ENCODE measurements around the gene SLC6A16.
"Not testable (repeated sequence)": the region's sequence is repeated elsewhere in the genome, so short reads cannot be mapped to it uniquely, and the experiment has no call there.

The SLC6A16 gene

DNA sequence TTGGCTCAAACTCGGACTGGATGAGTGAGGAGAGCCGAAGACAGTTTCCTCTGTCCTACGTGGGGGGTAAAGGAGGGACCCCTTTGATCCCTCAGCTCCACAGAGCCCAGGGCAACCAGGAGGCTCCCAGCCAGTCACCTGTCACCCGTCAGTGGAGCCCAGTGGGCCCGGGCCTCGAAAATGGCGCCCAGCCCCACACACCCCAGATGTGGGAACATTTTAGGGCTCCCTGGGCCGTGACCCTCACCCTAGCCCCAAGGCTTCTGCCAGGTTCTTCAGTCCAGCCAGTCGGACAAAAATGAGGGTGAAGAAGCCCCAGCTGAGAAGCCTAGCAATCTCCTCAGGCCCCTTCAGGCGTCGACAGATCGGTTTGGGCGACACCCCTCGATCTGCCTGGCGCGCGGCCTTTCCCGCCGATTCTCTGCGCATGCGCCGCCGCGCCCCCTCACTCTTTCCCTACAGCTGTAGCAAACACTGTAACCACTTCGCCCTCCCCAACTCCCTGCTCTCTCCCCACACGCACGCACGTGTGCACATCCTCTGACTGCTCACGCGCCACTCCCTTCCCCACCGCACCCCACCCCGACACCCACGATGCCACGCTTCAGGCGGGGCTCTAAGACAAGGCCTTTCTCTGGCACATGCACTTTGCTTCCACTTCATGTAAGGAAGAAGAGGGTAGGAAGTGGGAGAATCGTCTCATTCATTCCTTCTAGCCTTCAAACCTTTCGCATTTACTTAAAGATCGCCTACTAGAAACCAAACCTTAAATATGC, at the start of gene SLC6A16:
Gene SLC6A16 (minus strand): TSS at position 391 of the 776 bp plus-strand sequence. CDS start 13,844 bp downstream, outside the sequence.
- Histone ChIP-seq H3K9me3 (ENCODE audit: control insufficient read depth, low read length) (peaks cover 17% of the 10 kb centered on the region), H3K36me3 (ENCODE audit: control insufficient read depth, insufficient read depth, low read length, severe bottlenecking) (no peaks in the 10 kb centered on the region)
- no peak for DNase-seq (ENCODE audit: low read depth)

DNA sequence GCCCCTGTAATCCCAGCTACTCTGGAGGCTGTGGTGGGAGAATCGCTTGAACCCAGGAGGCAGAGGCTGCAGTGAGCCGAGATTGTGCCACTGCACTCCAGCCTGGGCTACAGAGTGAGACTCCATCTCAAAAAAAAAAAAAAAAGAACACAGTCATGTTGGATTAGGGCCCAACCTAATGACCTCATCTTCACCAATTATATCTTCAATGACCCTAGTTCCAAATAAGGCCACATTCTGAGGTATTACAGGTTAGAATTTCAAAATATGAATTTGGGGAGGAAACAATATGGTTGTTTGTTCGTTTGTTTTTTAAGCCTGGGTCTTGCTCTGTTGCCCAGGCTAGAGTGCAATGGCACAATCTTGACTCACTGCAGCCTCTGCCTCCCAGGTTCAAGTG, 48.2 kb upstream of the SLC6A16 start:
- H3K9me3 ChIP-seq (ENCODE audit: control insufficient read depth, low read length): peaks cover 26% of the 10 kb centered on the region
- H3K36me3 ChIP-seq (ENCODE audit: control insufficient read depth, insufficient read depth, low read length, severe bottlenecking); H3K9ac ChIP-seq (ENCODE audit: low read length); DNase-seq (ENCODE audit: low read depth); H3K4me1 ChIP-seq (ENCODE audit: control insufficient read depth, insufficient read depth, low read length); H3K4me3 ChIP-seq (ENCODE audit: low read length): not testable (repeated sequence)
- H3K27me3 ChIP-seq (replicated peaks; ENCODE audit: control insufficient read depth, insufficient read depth, low read length): peaks cover 27% of the 10 kb centered on the region

More for the DNA sequence above, at the start of gene SLC6A16:
- Histone ChIP-seq H3K4me3 (ENCODE audit: low read length) (no peak within 1 kb of the TSS), H3K4me1 (ENCODE audit: control insufficient read depth, insufficient read depth, low read length) (no peaks in the 10 kb centered on the region), H3K27me3 (replicated peaks; ENCODE audit: control insufficient read depth, insufficient read depth, low read length) (no peaks in the 10 kb centered on the region), H3K9ac (ENCODE audit: low read length) (no peak within 1 kb of the TSS)

DNA sequence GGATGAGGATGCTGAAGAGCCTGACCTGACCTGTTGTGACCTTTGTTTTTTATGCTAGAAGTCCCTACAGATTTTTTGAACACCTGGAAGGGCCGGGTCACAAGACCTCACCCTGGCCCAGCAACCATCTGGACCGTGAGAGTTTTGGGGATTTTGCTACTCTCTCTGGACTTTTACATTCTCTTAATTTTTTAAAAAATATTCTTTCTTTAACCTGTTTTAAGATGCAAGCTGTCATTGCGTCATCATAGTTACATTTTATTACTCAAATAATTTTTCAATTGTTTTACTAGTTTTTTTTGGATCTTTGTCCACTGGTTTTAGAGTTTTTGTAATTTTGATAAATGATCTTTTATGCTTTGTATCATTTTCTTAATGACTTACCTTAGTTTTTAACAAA, 46.2 kb upstream of the SLC6A16 start:
- Histone ChIP-seq H3K27me3 (replicated peaks; ENCODE audit: control insufficient read depth, insufficient read depth, low read length) (peaks cover 24% of the 10 kb centered on the region), H3K9ac (ENCODE audit: low read length) (no peak overlapping the region), H3K9me3 (ENCODE audit: control insufficient read depth, low read length) (peaks cover 26% of the 10 kb centered on the region), H3K4me1 (ENCODE audit: control insufficient read depth, insufficient read depth, low read length) (no peaks in the 10 kb centered on the region), H3K4me3 (ENCODE audit: low read length) (no peak overlapping the region), H3K36me3 (ENCODE audit: control insufficient read depth, insufficient read depth, low read length, severe bottlenecking) (no peaks in the 10 kb centered on the region)
- no peak for DNase-seq (ENCODE audit: low read depth)

DNA sequence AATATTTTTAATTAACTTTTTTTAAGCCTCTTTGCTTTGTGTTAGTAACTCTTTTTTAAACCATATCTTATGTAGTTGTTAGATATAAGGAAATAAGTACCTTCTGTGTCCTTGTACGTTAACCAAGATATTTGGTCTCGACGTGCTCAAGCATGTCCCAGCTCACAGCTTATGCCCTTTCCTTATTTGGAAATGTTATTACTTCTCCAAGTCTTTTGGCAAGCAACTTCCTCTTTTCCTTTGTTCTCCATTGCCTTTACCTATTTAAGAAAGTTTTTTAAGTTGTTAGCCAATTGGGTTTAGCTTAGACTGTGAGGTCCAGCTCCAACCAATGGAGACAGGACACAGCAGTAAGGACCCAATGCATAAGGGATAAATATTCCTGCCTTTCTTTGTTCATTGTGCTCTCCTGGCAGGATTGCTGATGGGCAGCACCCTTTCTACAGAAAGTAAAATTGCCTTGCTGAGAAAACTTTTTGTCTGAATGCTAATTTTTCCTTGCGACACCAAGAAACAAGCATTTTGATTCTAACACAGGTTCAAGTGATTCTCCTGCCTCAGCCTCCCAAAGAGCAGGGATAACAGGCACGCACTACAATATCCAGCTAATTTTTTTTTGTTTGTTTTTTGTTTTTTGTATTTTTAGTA, 43.8 kb upstream of the SLC6A16 start:
- Histone ChIP-seq H3K27me3 (replicated peaks; ENCODE audit: control insufficient read depth, insufficient read depth, low read length) (peaks cover 3% of the 10 kb centered on the region), H3K4me1 (ENCODE audit: control insufficient read depth, insufficient read depth, low read length) (no peaks in the 10 kb centered on the region), H3K9ac (ENCODE audit: low read length) (no peak overlapping the region), H3K9me3 (ENCODE audit: control insufficient read depth, low read length) (peaks cover 26% of the 10 kb centered on the region), H3K36me3 (ENCODE audit: control insufficient read depth, insufficient read depth, low read length, severe bottlenecking) (no peaks in the 10 kb centered on the region), H3K4me3 (ENCODE audit: low read length) (no peak overlapping the region)
- DNase-seq (ENCODE audit: low read depth): no peak

DNA sequence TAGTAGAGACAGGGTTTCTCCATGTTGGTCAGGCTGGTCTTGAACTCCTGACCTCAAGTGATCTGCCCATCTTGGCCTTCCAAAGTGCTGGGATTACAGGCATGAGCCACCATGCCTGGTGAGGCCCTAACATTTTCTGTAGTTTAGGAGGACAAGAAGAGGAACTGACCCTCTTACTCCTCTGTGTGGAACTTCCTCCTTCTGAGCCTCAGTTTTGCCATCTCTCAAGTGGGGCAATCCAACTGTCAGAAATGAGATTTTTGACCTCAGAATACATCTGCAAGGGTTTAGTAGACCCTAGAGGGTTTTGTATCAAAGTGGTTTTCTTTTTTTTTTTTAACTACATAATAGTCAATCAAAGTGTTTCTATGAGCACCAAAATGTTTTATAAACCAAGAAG, 41.1 kb upstream of the SLC6A16 start:
- H3K36me3 ChIP-seq (ENCODE audit: control insufficient read depth, insufficient read depth, low read length, severe bottlenecking): no peaks in the 10 kb centered on the region
- H3K4me1 ChIP-seq (ENCODE audit: control insufficient read depth, insufficient read depth, low read length): peaks cover 11% of the 10 kb centered on the region
- no peak overlapping the region for H3K9ac ChIP-seq (ENCODE audit: low read length)
- H3K27me3 ChIP-seq (replicated peaks; ENCODE audit: control insufficient read depth, insufficient read depth, low read length): no peaks in the 10 kb centered on the region
- no peak overlapping the region for H3K4me3 ChIP-seq (ENCODE audit: low read length)
- peaks cover 26% of the 10 kb centered on the region for H3K9me3 ChIP-seq (ENCODE audit: control insufficient read depth, low read length)
- DNase-seq (ENCODE audit: low read depth): no peak

DNA sequence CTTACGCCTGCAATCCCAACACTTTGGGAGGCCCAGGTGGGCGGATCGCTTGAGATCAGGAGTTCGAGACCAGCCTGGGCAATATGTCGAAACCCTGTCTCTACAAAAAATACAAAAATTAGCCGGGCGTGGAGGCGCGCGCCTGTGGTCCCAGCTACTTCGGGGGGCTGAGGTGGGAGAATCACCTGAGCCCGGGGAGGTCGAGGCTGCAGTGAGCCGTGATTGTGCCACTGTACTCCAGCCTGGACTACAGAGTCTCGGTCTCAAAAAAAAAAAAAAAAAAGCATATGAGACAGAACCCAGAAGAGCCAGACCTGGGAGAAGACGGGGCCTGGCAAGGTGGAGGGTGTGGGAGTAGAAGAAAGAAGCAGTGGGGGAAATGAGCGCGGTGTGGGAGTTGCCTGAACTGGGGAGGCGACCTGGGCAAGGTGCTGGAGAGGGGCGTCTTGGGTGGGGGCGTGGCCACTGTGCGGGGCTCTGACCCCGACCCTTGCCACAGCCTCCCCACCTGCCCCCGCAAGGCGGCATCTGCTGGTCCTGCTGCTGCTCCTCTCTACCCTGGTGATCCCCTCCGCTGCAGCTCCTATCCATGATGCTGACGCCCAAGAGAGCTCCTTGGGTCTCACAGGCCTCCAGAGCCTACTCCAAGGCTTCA, 39.2 kb upstream of the SLC6A16 start:
- H3K36me3 ChIP-seq (ENCODE audit: control insufficient read depth, insufficient read depth, low read length, severe bottlenecking): peaks cover under 1% of the 10 kb centered on the region
- no peaks in the 10 kb centered on the region for H3K27me3 ChIP-seq (replicated peaks; ENCODE audit: control insufficient read depth, insufficient read depth, low read length)
- DNase-seq (ENCODE audit: low read depth): no peak
- H3K4me3 ChIP-seq (ENCODE audit: low read length): peak overlapping the region; percentile 90
- H3K9me3 ChIP-seq (ENCODE audit: control insufficient read depth, low read length): peaks cover 8% of the 10 kb centered on the region
- peaks cover 13% of the 10 kb centered on the region for H3K4me1 ChIP-seq (ENCODE audit: control insufficient read depth, insufficient read depth, low read length)
- peak overlapping the region; percentile 64 for H3K9ac ChIP-seq (ENCODE audit: low read length)

DNA sequence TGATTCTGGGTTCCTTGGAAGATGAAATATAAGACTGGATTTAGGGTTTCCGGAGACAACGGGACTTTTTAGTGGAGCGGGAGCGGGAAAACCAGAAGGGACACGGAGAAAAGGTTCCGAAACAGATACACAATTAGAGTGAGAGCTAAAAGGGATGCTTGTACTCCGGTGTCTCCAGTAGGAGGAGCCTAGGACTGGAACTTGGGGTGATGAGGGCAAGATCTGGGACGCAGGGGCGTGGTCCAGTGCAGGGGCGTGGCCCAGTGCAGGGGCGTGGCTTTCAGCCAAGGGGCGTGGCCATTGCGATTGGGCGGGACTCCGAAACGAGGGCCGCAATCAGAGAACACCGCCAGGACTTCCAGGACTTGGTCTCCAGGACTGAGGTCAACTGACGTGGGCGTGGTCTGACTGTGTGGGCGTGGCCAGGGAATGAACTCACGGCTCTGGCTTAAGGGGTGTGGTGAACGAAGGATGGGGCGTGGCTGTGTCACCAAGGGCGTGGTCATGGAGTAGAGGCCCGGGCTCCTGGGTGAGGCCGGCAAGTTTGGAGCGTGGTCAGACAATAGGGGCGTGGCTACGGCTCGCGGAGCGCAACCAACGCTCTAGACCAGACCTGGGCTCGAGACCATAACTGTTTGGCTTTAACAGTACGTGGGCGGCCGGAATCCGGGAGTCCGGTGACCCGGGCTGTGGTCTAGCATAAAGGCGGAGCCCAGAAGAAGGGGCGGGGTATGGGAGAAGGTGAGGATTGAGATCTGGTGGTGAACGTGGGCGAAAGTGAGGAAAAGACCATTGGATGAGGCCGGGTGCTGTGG, 38.5 kb upstream of the SLC6A16 start, which contains the start of gene DKKL1:
Gene DKKL1 (plus strand): TSS at position 610 of the 815 bp plus-strand sequence. CDS start 122 bp downstream, at position 732.
- peaks cover 13% of the 10 kb centered on the region for H3K4me1 ChIP-seq (ENCODE audit: control insufficient read depth, insufficient read depth, low read length)
- DNase-seq (ENCODE audit: low read depth): peak; percentile 99
- peak within 1 kb of the TSS; percentile 93 for H3K9ac ChIP-seq (ENCODE audit: low read length)
- peaks cover under 1% of the 10 kb centered on the region for H3K9me3 ChIP-seq (ENCODE audit: control insufficient read depth, low read length)
- H3K27me3 ChIP-seq (replicated peaks; ENCODE audit: control insufficient read depth, insufficient read depth, low read length): no peaks in the 10 kb centered on the region
- peak within 1 kb of the TSS; percentile 90 for H3K4me3 ChIP-seq (ENCODE audit: low read length)
- H3K36me3 ChIP-seq (ENCODE audit: control insufficient read depth, insufficient read depth, low read length, severe bottlenecking): peaks cover 4% of the 10 kb centered on the region

DNA sequence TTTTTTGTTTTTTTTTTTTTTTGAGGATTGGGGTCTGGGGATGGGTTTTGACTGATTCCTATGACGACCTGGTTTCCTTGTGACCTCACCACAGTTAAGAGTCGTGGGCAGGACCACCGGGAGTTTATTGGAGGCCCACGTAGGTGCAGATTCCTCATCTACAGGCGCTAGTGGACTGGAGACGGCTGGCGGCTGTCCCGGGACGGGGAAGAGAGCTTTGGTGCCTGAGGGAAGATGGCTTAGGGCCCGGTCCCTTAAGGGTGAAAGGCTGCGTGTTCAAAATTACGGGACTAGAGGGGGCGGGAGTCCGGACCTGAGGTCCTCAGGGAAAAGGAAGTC, 37.9 kb upstream of the SLC6A16 start:
- DNase-seq (ENCODE audit: low read depth): peak; percentile 75
- H3K36me3 ChIP-seq (ENCODE audit: control insufficient read depth, insufficient read depth, low read length, severe bottlenecking): peaks cover 10% of the 10 kb centered on the region
- H3K4me1 ChIP-seq (ENCODE audit: control insufficient read depth, insufficient read depth, low read length): peaks cover 13% of the 10 kb centered on the region
- no peaks in the 10 kb centered on the region for H3K9me3 ChIP-seq (ENCODE audit: control insufficient read depth, low read length)
- H3K27me3 ChIP-seq (replicated peaks; ENCODE audit: control insufficient read depth, insufficient read depth, low read length): no peaks in the 10 kb centered on the region
- peak overlapping the region; percentile 93 for H3K9ac ChIP-seq (ENCODE audit: low read length)
- peak overlapping the region; percentile 90 for H3K4me3 ChIP-seq (ENCODE audit: low read length)

DNA sequence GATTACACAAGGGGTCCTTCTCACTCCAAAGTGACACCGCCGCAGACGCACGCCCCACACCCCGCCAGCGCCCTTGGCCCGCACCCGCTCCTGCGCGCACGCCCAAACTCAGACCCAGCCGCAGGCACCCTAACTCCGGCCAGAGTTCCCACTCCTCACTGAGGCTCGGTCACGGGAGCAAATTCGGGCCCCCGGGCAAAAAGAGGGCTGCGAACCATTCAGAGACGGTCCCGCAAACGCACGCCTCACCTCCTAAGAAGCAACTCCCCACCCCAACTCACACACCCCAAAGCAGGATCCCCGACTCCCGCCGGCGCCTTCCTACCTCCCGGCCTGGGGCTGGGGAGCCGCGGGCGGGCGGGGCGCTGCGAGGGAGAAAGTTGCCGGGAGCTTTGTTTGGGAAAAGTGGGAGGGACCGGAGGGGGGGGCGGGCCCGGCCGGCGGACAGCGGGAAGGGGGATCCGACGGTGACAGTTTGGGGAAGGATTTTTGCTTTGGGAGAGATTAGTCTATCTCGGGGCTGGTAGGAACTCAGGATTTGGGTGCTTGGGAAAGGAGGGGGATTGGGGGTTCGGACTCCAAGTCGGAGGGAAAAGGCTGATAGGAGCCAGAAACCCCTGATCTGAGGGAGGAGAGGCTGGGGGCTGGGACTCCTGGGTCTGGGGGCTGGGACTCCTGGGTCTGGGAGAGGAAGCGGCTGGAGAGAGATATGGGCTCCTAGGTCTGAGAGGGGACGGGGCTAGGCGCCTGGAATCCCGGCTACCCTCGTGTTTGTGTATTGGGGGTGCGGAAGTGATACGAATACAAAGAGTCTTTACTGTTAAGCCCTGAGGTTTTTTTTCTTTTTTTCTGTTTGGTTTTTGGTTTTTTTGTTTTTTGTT, 37.3 kb upstream of the SLC6A16 start, which contains the start of gene TEAD2:
Gene TEAD2 (minus strand): TSS at position 369 of the 881 bp plus-strand sequence. CDS start 2,341 bp downstream, outside the sequence.
- Histone ChIP-seq H3K4me1 (ENCODE audit: control insufficient read depth, insufficient read depth, low read length) (peaks cover 13% of the 10 kb centered on the region), H3K27me3 (replicated peaks; ENCODE audit: control insufficient read depth, insufficient read depth, low read length) (no peaks in the 10 kb centered on the region), H3K36me3 (ENCODE audit: control insufficient read depth, insufficient read depth, low read length, severe bottlenecking) (peaks cover 10% of the 10 kb centered on the region), H3K9ac (ENCODE audit: low read length) (peak within 1 kb of the TSS; percentile 93), H3K9me3 (ENCODE audit: control insufficient read depth, low read length) (no peaks in the 10 kb centered on the region), H3K4me3 (ENCODE audit: low read length) (peak within 1 kb of the TSS; percentile 90)
- peak; percentile 86 for DNase-seq (ENCODE audit: low read depth)

DNA sequence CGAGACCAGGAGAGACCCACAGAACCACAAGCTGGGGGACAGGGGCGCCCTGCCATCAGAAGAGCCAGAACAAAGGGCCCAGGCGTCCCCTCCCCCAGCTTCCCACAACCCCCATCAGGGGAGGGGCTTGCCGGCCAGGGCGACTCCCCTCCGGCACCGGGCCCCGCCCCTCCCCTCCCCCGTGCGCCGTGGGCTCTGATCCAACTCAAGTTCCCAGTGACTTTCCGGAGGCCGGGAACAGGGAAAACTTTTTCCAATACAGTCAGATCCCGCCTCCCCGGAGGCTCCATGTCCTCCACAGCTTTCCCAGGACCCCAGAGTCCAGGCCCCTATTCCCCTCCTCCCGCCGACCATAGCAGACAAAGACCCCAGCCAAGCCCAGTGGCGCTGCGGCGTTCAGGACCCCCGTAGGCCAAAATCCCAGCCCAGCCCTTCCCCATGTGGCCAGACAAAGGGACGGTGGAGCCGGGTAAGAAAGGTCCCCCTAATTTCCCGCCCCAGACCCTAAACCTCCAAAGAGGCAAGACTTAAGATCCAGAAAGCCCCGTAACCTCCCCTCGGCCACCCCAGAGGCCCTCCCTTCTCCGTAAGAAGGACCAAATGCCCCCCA, 36.6 kb upstream of the SLC6A16 start:
- H3K9me3 ChIP-seq (ENCODE audit: control insufficient read depth, low read length): no peaks in the 10 kb centered on the region
- peaks cover 10% of the 10 kb centered on the region for H3K36me3 ChIP-seq (ENCODE audit: control insufficient read depth, insufficient read depth, low read length, severe bottlenecking)
- no peaks in the 10 kb centered on the region for H3K27me3 ChIP-seq (replicated peaks; ENCODE audit: control insufficient read depth, insufficient read depth, low read length)
- H3K4me1 ChIP-seq (ENCODE audit: control insufficient read depth, insufficient read depth, low read length): peaks cover 13% of the 10 kb centered on the region
- H3K4me3 ChIP-seq (ENCODE audit: low read length): peak overlapping the region; percentile 90
- H3K9ac ChIP-seq (ENCODE audit: low read length): peak overlapping the region; percentile 93
- DNase-seq (ENCODE audit: low read depth): peak; percentile 94

All from adipocyte (in vitro differentiated cells).